Urothelium cell line (cell line): ENCODE measurements around the gene PATE3.

Experiments
- DNase-seq: peaks from one replicate; pipeline ENCODE4 v3.0.0; 2011; ENCODE audit warnings: low spot score, mixed read lengths
- FAIRE-seq: peaks from 2 replicates; lab custom pipeline; 2011; peaks lifted over from hg19 to GRCh38; lab: Jason Lieb, UNC

Gene PATE3

DNA sequence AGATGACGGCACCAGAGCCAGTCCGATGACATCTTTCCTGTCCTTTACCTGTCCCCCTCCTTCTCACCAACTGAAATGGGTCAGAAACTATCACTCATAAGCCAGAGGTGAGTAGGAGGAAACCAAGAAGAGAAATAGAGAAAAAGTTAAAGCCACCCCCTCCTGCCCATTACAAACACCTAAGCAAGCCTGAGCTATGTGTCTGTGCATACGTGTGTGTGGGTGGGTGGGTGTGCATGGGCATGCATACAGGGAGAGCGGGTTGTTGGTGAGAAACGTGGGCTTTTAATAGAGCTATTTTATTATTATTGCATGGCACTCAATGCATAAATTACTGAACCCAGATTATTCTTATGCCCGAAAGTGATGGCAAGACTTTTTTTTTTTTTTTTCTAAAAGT, 47.8 kb downstream of the PATE3 start:
- DNase-seq (no peak), FAIRE-seq (no peak)
